ENCODE results near the gene CRYBB3. TPM values are rescaled to one million over a fixed set of nuclear protein-coding genes. Genes with fewer than 3 reads are reported as not detected.
A peak's percentile ranks its signal among the peaks of the same experiment; 100 is the strongest.
"Not testable (repeated sequence)": the region's sequence is repeated elsewhere in the genome, so short reads cannot be mapped to it uniquely, and the experiment has no call there.

Gene CRYBB3
- total RNA-seq, 4 donors from 2014 or later: not detected

DNA sequence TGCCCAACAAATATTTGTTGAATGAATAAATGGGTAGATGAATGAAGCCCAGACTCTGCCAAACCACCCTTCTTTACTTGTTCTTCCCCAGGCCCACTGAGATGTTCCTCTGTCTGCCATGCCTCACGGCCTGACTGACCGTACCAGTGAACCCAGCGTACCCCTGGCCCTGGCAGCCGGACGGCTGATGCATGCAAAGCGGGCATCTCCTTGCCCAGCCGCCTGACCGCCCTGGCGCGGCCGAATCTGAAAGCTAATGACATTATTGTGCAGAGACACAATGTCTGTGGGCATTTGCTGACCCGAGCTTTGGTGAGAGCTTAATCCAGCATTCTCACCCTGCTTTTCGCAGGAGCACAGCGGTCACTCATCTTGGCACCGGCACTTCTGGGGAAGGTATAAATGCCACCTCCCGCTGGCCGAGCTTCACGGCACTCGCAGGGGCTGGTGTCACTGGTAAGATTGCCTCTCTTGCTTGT is 19.6 kb downstream of the CRYBB3 start, which contains the start of gene CRYBB2:
CRYBB2 (plus strand) TSS at position 429 of the 479 bp plus-strand sequence. CDS start 1,791 bp downstream, outside the sequence.
- TF ChIP-seq, protein P1, sequence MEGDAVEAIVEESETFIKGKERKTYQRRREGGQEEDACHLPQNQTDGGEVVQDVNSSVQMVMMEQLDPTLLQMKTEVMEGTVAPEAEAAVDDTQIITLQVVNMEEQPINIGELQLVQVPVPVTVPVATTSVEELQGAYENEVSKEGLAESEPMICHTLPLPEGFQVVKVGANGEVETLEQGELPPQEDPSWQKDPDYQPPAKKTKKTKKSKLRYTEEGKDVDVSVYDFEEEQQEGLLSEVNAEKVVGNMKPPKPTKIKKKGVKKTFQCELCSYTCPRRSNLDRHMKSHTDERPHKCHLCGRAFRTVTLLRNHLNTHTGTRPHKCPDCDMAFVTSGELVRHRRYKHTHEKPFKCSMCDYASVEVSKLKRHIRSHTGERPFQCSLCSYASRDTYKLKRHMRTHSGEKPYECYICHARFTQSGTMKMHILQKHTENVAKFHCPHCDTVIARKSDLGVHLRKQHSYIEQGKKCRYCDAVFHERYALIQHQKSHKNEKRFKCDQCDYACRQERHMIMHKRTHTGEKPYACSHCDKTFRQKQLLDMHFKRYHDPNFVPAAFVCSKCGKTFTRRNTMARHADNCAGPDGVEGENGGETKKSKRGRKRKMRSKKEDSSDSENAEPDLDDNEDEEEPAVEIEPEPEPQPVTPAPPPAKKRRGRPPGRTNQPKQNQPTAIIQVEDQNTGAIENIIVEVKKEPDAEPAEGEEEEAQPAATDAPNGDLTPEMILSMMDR (IDR thresholded peaks at IDR 0.05): no peak
- TF ChIP-seq POLR2A (IDR thresholded peaks at IDR 0.05): no peak
- WGBS, 2 donors: 91 to 93% methylated on average over 17 to 19 of the region's 19 CpGs
- Histone ChIP-seq H3K4me3 (replicated peaks in 1 of 3) (no peak within 1 kb of the TSS), H3K27me3 (no peaks in the 10 kb centered on the region), H3K36me3 (no peaks in the 10 kb centered on the region), H3K9me3 (no peaks in the 10 kb centered on the region), H3K27ac (no peak within 1 kb of the TSS), H3K4me1 (no peaks in the 10 kb centered on the region)
- DNase-seq: no peak
- intact Hi-C loops (cut with DNase I): no loop called here

- Histone ChIP-seq H3K4me1 (no peaks in the 10 kb centered on the region), H3K36me3 (no peaks in the 10 kb centered on the region), H3K27me3 (no peaks in the 10 kb centered on the region), H3K4me3 (replicated peaks in 1 of 3) (no peak overlapping the region), H3K27ac (no peak overlapping the region), H3K9me3 (no peaks in the 10 kb centered on the region)
- intact Hi-C loops (cut with DNase I): no loop called here
- TF ChIP-seq POLR2A (IDR thresholded peaks at IDR 0.05): no peak
- TF ChIP-seq, protein P1 (IDR thresholded peaks at IDR 0.05): no peak
- DNase-seq: peak in 1 of 2 donors; percentile 21
- WGBS, 2 donors: 54 to 60% methylated on average over 4 of the region's 4 CpGs
Observed at GRCh38 chr22:25219948-25220442, 20.3 kb downstream of the CRYBB3 start.

DNA sequence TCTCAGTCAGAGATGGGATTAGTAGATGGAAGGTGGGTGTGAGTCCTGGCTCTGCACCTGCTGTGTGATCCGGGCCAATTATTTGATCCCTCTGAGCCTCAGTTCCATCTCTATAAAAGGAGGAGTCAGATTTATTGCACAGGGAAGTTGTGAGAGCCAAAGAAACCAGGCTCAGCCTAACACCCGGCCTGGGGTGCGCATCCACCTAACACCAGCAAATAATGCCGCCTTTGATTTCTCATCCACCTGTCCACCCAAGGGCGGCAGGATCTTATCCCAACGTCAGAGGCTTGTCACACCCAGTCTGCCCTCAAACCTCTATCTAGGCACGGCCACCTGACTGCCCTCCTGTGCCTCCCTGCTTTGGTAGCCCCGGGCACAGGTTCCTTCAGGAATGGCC is 22.1 kb downstream of the CRYBB3 start:
- TF ChIP-seq, protein P1 (IDR thresholded peaks at IDR 0.05): no peak
- TF ChIP-seq POLR2A (IDR thresholded peaks at IDR 0.05): no peak
- no peaks in the 10 kb centered on the region for H3K9me3 ChIP-seq
- intact Hi-C loops (cut with DNase I): no loop called here
- no peaks in the 10 kb centered on the region for H3K36me3 ChIP-seq
- no peaks in the 10 kb centered on the region for H3K27me3 ChIP-seq
- no peak overlapping the region for H3K27ac ChIP-seq
- H3K4me1 ChIP-seq: no peaks in the 10 kb centered on the region
- no peak overlapping the region for H3K4me3 ChIP-seq (replicated peaks in 1 of 3)
- no peak for DNase-seq
- WGBS, 2 donors: 89 to 90% methylated on average over 8 of the region's 8 CpGs

DNA sequence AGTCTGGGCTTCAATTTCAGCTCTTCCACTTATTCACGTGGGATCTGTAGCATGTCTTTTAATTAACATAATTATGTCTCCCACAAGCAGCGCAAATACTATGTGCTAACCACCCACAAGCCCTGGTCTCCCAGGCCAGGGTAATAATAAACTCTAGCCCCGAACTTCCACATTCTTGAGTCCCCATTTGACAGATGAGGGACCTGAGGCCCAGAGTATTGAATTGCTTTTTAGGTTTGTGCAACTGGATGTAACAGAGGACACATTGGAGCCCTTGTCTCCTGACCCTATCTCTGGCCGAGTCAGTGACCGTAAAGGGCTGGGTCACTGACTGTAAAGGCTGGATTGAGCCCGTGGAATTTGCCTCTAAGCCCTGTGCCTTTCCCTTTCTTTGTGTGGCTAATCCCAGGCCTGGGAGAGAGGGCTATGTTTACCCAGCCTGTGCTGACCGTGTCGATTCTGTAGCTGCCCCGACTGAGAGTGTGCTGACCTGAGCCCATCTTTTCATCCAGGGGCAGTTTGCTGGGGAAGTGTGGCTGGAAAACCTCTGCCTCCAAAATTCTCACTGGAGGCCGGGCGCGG is 23.7 kb downstream of the CRYBB3 start:
- intact Hi-C loops (cut with DNase I): no loop called here

DNA sequence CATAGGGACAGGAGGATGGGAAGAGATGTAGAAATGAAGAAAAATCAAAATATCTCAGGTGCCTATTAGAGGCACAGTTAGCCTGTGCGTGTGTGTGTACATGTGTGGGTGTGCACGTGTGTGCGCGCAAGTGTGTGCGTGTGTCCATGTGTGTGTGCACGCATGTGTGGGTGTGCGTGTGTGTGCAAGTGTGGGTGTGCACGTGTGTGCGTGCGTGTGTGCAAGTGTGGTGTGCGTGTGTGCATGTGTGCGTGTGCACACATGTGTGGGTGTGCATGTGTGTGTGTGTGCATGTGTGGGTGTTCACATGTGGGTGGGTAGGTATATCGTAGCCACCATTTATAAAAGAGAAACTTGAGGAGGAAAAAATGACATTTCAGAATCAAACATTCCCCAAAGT is 29.2 kb downstream of the CRYBB3 start:
- intact Hi-C loops (cut with DNase I): no loop called here
- Histone ChIP-seq H3K36me3 (no peaks in the 10 kb centered on the region), H3K9me3 (no peaks in the 10 kb centered on the region), H3K27ac (no peak overlapping the region), H3K4me1 (no peaks in the 10 kb centered on the region), H3K4me3 (replicated peaks in 1 of 3) (no peak overlapping the region), H3K27me3 (no peaks in the 10 kb centered on the region)
- WGBS, 2 donors: 73 to 83% methylated on average over 13 of the region's 13 CpGs
- DNase-seq: no peak
- TF ChIP-seq POLR2A (IDR thresholded peaks at IDR 0.05): no peak
- TF ChIP-seq, protein P1 (IDR thresholded peaks at IDR 0.05): no peak

More for the DNA sequence above, 23.7 kb downstream of the CRYBB3 start:
- no peaks in the 10 kb centered on the region for H3K4me1 ChIP-seq
- no peaks in the 10 kb centered on the region for H3K9me3 ChIP-seq
- no peak for DNase-seq
- no peak overlapping the region for H3K27ac ChIP-seq
- no peak overlapping the region for H3K4me3 ChIP-seq (replicated peaks in 1 of 3)
- 71 to 72% methylated on average over 12 of the region's 12 CpGs for WGBS, 2 donors
- no peaks in the 10 kb centered on the region for H3K36me3 ChIP-seq
- TF ChIP-seq, protein P1 (IDR thresholded peaks at IDR 0.05): no peak
- TF ChIP-seq POLR2A (IDR thresholded peaks at IDR 0.05): no peak
- no peaks in the 10 kb centered on the region for H3K27me3 ChIP-seq

- not testable (repeated sequence) for H3K27ac ChIP-seq; H3K4me1 ChIP-seq; DNase-seq; H3K9me3 ChIP-seq; H3K36me3 ChIP-seq; H3K4me3 ChIP-seq (replicated peaks in 1 of 3); H3K27me3 ChIP-seq
- intact Hi-C loops (cut with DNase I): loop anchor here (10.0 kb wide), 1 partner anchor 544 kb away; no protein-coding TSS in a partner anchor
- WGBS, 2 donors: 82 to 89% methylated on average over 2 of the region's 2 CpGs
Observed at GRCh38 chr22:25230760-25231159, 31.1 kb downstream of the CRYBB3 start.

Measured in thyroid gland (tissue), 4 donors.